GM18951 (cell line): Measurements from ENCODE around the gene VWA8.
"Not testable (repeated sequence)": the region's sequence is repeated elsewhere in the genome, so short reads cannot be mapped to it uniquely, and the experiment has no call there.

Experiments used
- POLR2A ChIP-seq: IDR thresholded peaks from 4 replicates; pipeline ENCODE4 v1.6.1; 2011; ENCODE audit warnings: mild to moderate bottlenecking; ENCODE audit not compliant: insufficient read length, insufficient read depth; ENCODE audit errors: extremely low read depth
- in situ Hi-C: fragments of 300-500 bp; cut with MboI; formaldehyde crosslinking; loops from one replicate; pipeline ENCODE4 v1.12.0; 2022; ENCODE audit warnings: low sequenced_read_pairs, mixed read lengths, inconsistent platforms; ENCODE audit not compliant: unreplicated experiment

The VWA8 gene

DNA sequence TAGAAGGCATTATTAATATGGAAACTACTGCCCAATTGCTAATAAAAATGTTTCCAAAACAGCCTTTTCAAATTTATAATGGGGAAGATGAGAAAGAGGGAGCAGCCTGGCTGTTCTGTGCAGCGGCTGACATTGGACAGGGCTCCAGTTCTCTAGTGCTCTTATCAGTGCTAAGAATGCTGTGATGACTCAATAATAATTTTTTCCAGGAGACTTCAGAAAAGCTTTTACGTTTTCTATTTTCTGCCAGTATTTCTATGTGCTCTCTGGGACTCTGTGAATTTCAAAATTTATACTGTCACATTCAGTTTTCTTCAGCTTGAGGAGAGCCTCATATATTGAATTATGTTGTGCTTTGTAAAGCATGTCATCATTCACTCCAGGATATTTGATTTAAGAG lies 209.6 kb downstream of the VWA8 start:
- in situ Hi-C loops: no loop called here
- no peak for TF ChIP-seq POLR2A

GRCh38 chr13:41746259-41746658 lies 214.7 kb downstream of the VWA8 start:
- no peak for TF ChIP-seq POLR2A
- in situ Hi-C loops: no loop called here

DNA sequence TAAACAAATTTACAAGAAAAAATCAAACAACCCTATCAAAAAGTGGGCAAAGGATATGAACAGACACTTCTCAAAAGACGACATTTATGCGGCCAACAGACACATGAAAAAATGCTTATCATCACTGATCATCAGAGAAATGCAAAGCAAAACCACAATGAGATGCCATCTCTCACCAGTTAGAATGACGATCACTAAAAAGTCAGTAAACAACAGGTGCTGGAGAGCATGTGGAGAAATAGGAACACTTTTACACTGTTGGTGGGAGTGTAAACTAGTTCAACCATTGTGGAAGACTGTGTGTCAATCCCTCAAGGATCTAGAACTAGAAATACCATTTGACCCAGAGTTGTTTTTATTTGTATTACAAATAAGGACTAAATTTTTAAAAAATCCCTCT lies 215.4 kb downstream of the VWA8 start:
- in situ Hi-C loops: not testable (repeated sequence)

DNA sequence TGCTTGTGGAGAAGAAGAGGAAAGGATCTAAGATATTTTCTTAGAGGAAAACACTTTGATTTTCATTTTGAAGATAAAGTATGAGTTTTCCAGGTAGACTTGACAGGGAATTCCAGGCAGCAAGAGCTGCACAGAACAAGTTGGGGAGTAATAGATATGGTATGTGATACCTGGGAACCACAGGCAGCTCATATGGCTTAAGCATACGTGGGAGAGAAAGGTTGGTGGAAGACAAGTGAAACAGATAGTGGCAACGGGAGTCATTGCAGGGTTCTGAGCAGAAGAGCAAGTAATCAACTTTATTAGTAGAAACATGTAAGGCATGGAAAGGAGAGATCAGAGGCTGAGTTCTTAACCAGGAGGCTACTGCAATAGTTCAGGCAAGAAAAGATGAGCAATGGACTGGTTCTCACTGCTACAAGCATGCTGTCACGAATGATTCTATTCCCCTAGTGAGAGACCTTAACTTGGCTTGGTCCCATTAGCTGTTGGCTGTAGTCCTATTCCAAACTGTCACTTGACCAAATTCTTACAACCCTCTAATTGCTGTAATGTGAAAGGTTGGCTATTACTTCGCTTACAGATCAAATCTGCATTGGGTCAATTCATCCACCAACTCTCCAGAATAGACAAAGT lies 217.9 kb downstream of the VWA8 start:
- in situ Hi-C loops: no loop called here

GRCh38 chr13:41740479-41740878 lies 220.4 kb downstream of the VWA8 start:
- in situ Hi-C loops: no loop called here
- no peak for TF ChIP-seq POLR2A

More for the DNA sequence above, 217.9 kb downstream of the VWA8 start:
- TF ChIP-seq POLR2A: no peak

- no peak for TF ChIP-seq POLR2A
- in situ Hi-C loops: no loop called here
These were observed 238.0 kb downstream of the VWA8 start for GRCh38 chr13:41722684-41723535.

GRCh38 chr13:41720839-41721561 lies 239.9 kb downstream of the VWA8 start:
- in situ Hi-C loops: no loop called here
- no peak for TF ChIP-seq POLR2A

GRCh38 chr13:41716236-41716635 lies 244.7 kb downstream of the VWA8 start:
- in situ Hi-C loops: no loop called here
- no peak for TF ChIP-seq POLR2A

DNA sequence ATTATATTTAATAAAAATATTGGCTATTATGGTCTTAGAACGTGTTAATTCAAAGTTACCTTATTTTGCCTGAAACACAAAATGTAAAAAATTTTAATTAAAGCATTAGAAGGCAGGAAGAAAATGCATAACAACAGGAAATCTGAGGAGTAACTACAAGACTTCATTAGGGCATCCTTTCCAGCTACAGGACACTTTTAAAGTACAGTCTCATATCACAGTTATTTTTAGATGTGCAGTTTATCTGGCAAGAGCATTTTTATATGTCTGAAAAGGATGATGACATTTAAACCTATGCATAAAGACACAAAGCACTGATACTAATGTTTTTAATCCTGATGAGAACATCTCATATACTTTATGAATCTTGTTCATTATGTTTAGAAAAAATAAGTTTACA lies 247.5 kb downstream of the VWA8 start:
- TF ChIP-seq POLR2A: no peak

DNA sequence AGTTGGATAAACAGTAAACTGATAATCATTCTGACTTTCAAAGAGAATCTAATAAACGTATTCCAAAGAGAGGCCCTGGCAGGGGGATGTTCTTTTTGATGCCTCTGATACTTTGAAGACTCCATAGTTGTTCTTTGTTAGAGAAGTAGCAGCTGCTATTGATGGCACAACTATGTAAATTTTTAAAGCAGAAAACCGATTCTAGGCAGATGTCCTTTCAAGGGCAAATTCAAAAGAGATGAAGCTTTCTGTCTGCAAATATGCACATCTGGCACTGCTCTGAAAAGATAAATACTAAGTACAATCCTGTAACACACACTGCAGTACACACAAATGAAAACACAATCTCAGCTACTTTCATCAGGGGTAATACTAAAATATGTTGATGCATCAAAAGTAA lies 250.1 kb downstream of the VWA8 start:
- in situ Hi-C loops: no loop called here
- no peak for TF ChIP-seq POLR2A

More for the DNA sequence above, 247.5 kb downstream of the VWA8 start:
- in situ Hi-C loops: no loop called here

GRCh38 chr13:41709511-41709910 lies 251.4 kb downstream of the VWA8 start:
- TF ChIP-seq POLR2A: no peak

DNA sequence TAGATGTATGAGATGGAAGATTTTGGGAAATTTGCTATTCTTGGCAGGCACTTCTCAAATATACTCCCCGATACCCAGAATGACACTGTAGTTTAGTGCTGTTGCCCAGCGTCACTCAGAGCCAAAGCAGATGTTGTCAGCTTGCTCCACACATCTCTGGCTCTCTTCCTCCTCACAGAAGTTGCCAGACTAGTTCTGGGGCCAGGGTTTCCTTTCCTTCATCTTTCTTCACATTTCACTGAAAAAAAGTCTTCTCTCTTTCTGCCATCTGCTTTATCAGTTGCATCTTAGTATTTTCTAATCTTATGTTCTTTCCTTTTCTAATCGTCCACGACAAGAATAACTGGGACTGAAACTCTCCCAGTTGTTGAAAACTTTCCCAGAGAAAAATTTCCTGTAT lies 252.2 kb downstream of the VWA8 start:
- TF ChIP-seq POLR2A: no peak
- in situ Hi-C loops: no loop called here

More at GRCh38 chr13:41709511-41709910, 251.4 kb downstream of the VWA8 start:
- in situ Hi-C loops: no loop called here

- no peak for TF ChIP-seq POLR2A
- in situ Hi-C loops: no loop called here
These were observed 253.6 kb downstream of the VWA8 start for GRCh38 chr13:41707194-41707821.
